H9 (cell line): ENCODE data around the gene NPAS3. TPM values are rescaled to one million over a fixed set of nuclear protein-coding genes. Genes with fewer than 3 reads are reported as not detected.

Experiments
- DNase-seq: peaks from one replicate; pipeline ENCODE4 v3.0.0-alpha.2; 2017
- H2AFZ ChIP-seq: one replicate; pipeline ENCODE4 v1.6.1; 2013; ENCODE audit warnings: mild to moderate bottlenecking, low read length, control low read depth, moderate library complexity
- H2AK5ac ChIP-seq: 2 replicates; pipeline ENCODE4 v1.6.1; 2013; ENCODE audit warnings: low read length, control low read depth, mixed read lengths; ENCODE audit not compliant: insufficient read length
- H2BK120ac ChIP-seq: one replicate; pipeline ENCODE4 v1.6.1; 2013; ENCODE audit warnings: low read depth, mild to moderate bottlenecking, low read length, control low read depth, inconsistent platforms; ENCODE audit not compliant: poor library complexity, severe bottlenecking
- H2BK12ac ChIP-seq: 2 replicates; pipeline ENCODE4 v1.6.1; 2013; ENCODE audit warnings: low read length, control low read depth, mixed read lengths, low read depth; ENCODE audit not compliant: insufficient read length
- H2BK15ac ChIP-seq: 2 replicates; pipeline ENCODE4 v1.6.1; 2013; ENCODE audit warnings: low read depth, low read length, control low read depth
- H2BK20ac ChIP-seq: one replicate; pipeline ENCODE4 v1.6.1; 2013; ENCODE audit warnings: low read depth, mild to moderate bottlenecking, low read length, control low read depth, inconsistent platforms; ENCODE audit not compliant: poor library complexity, severe bottlenecking
- H2BK5ac ChIP-seq: 2 replicates; pipeline ENCODE4 v1.6.1; 2013; ENCODE audit warnings: low read length, control low read depth, mixed read lengths; ENCODE audit not compliant: insufficient read length
- H3K14ac ChIP-seq: 2 replicates; pipeline ENCODE4 v1.6.1; 2013; ENCODE audit warnings: low read length, control low read depth; ENCODE audit not compliant: insufficient read depth
- H3K18ac ChIP-seq: 2 replicates; pipeline ENCODE4 v1.6.1; 2013; ENCODE audit warnings: low read depth, mild to moderate bottlenecking, mixed read lengths, low read length, control low read depth; ENCODE audit not compliant: insufficient read length
- H3K23ac ChIP-seq: 2 replicates; pipeline ENCODE4 v1.6.1; 2013; ENCODE audit warnings: low read length, control low read depth, mixed read lengths, low read depth; ENCODE audit not compliant: insufficient read length
- H3K23me2 ChIP-seq: 2 replicates; pipeline ENCODE4 v1.6.1; 2013; ENCODE audit warnings: low read depth, mild to moderate bottlenecking, mixed read lengths, low read length, control low read depth; ENCODE audit not compliant: insufficient read length, poor library complexity, severe bottlenecking
- H3K27ac ChIP-seq: 2 replicates; pipeline ENCODE4 v1.5.1; 2013; ENCODE audit warnings: low read length, control low read depth, mixed read lengths, low read depth; ENCODE audit not compliant: insufficient read length
- H3K27me3 ChIP-seq: 2 replicates; pipeline ENCODE4 v1.6.1; 2013; ENCODE audit warnings: low read length, control low read depth, inconsistent platforms; ENCODE audit not compliant: insufficient read depth
- H3K4ac ChIP-seq: 2 replicates; pipeline ENCODE4 v1.6.1; 2013; ENCODE audit warnings: low read depth, mild to moderate bottlenecking, control low read depth, inconsistent platforms, low read length, moderate library complexity
- H3K4me1 ChIP-seq: 2 replicates; pipeline ENCODE4 v1.6.1; 2013; ENCODE audit warnings: low read length, control low read depth, inconsistent platforms; ENCODE audit not compliant: insufficient read depth
- H3K4me2 ChIP-seq: 2 replicates; pipeline ENCODE4 v1.6.1; 2013; ENCODE audit warnings: low read length, control low read depth, mixed read lengths; ENCODE audit not compliant: insufficient read length, insufficient read depth
- H3K56ac ChIP-seq: 2 replicates; pipeline ENCODE4 v1.6.1; 2013; ENCODE audit warnings: low read depth, mild to moderate bottlenecking, mixed read lengths, low read length, control low read depth; ENCODE audit not compliant: insufficient read length
- H3K79me1 ChIP-seq: 2 replicates; pipeline ENCODE4 v1.6.1; 2013; ENCODE audit warnings: low read depth, mild to moderate bottlenecking, moderate library complexity, low read length, control low read depth, inconsistent platforms; ENCODE audit not compliant: insufficient read depth, poor library complexity, severe bottlenecking
- H3K79me2 ChIP-seq: 2 replicates; pipeline ENCODE4 v1.6.1; 2013; ENCODE audit warnings: low read length, control low read depth, inconsistent platforms; ENCODE audit not compliant: insufficient read depth
- H3K9ac ChIP-seq: 2 replicates; pipeline ENCODE4 v1.6.1; 2013; ENCODE audit warnings: low read length, control low read depth, mixed read lengths; ENCODE audit not compliant: insufficient read length; ENCODE audit errors: extremely low read depth
- H3K9me3 ChIP-seq: one replicate; pipeline ENCODE4 v1.6.1; 2013; ENCODE audit warnings: low read depth, low read length, inconsistent platforms; ENCODE audit not compliant: control insufficient read depth
- H3T11ph ChIP-seq: one replicate; pipeline ENCODE4 v1.6.1; 2013; ENCODE audit warnings: mild to moderate bottlenecking, low read length, control low read depth, inconsistent platforms
- H4K20me1 ChIP-seq: one replicate; pipeline ENCODE4 v1.6.1; 2013; ENCODE audit not compliant: control insufficient read depth, insufficient read length, insufficient read depth
- H4K5ac ChIP-seq: 2 replicates; pipeline ENCODE4 v1.6.1; 2013; ENCODE audit warnings: low read depth, mild to moderate bottlenecking, mixed read lengths, low read length, control low read depth; ENCODE audit not compliant: insufficient read length
- H4K8ac ChIP-seq: replicated peaks from 2 replicates; pipeline ENCODE4 v1.6.1; 2013; ENCODE audit warnings: low read length, control low read depth, mixed read lengths, low read depth; ENCODE audit not compliant: insufficient read length
- H4K91ac ChIP-seq: 2 replicates; pipeline ENCODE4 v1.6.1; 2013; ENCODE audit warnings: low read depth, mild to moderate bottlenecking, moderate library complexity, mixed read lengths, low read length, control low read depth; ENCODE audit not compliant: insufficient read length
- H3K27ac Mint-ChIP-seq, 3 experiments: 2 replicates in 2 of 3; 3 replicates in 1 of 3; pipeline ENCODE4 v1.8.0; 2020 to 2021; ENCODE audit warnings: mixed read lengths in 3 of 3, mild to moderate bottlenecking in 1 of 3, moderate library complexity in 1 of 3
- H3K27me3 Mint-ChIP-seq: 2 replicates; pipeline ENCODE4 v1.8.0; 2021; ENCODE audit warnings: low read depth, mild to moderate bottlenecking, moderate library complexity, mixed read lengths
- H3K36me3 Mint-ChIP-seq, 3 experiments: 2 replicates in 2 of 3; 3 replicates in 1 of 3; pipeline ENCODE4 v1.8.0; 2020 to 2021; ENCODE audit warnings: low read depth in 3 of 3, mixed read lengths in 3 of 3; ENCODE audit not compliant: insufficient read depth in 1 of 3
- H3K4me1 Mint-ChIP-seq, 2 experiments: 2 replicates each; pipeline ENCODE4 v1.8.0; 2020; ENCODE audit warnings: mixed read lengths in 2 of 2
- H3K4me3 Mint-ChIP-seq, 2 experiments: 2 replicates in 1 of 2; 3 replicates in 1 of 2; pipeline ENCODE4 v1.8.0; 2020 to 2021; ENCODE audit warnings: mild to moderate bottlenecking in 2 of 2, mixed read lengths in 2 of 2, moderate library complexity in 1 of 2
- H3K9me3 Mint-ChIP-seq, 2 experiments: 2 replicates in 1 of 2; 3 replicates in 1 of 2; pipeline ENCODE4 v1.8.0; 2020; ENCODE audit warnings: mild to moderate bottlenecking in 2 of 2, mixed read lengths in 2 of 2, moderate library complexity in 1 of 2
- CTCF ChIP-seq: fragments of 200-600 bp; sonication (generic); conservative IDR thresholded peaks from 3 replicates; pipeline ENCODE4 v1.8.0; 2021; ENCODE audit warnings: antibody characterized with exemption, mild to moderate bottlenecking
- WGBS: extraction: QIAGEN DNeasy Blood & Tissue Kit; methylation state at CpG from one replicate; pipeline ENCODE4 v1.1.7; 2013; ENCODE audit warnings: missing lambda C conversion rate, low lambda C conversion rate, mixed read lengths; ENCODE audit not compliant: insufficient read length; ENCODE audit errors: extremely low coverage; 5-methylcytosine and 5-hydroxymethylcytosine counted together
- long read RNA-seq: library from polyadenylated mRNA; unstranded; transcript quantifications from one replicate; pipeline ENCODE4 v2.0.0, GENCODE V29; 2020
- total RNA-seq: library from RNA; stranded (reverse); gene quantifications from 2 replicates; pipeline ENCODE4 v1.2.1, GENCODE V29; 2021

NPAS3 gene
- 0.17 and 0.22 TPM in 2 replicates for total RNA-seq
- long read RNA-seq = 0 reads

- H3K4ac ChIP-seq = no peak within 1 kb of the TSS
- no peak within 1 kb of the TSS for H2BK5ac ChIP-seq
- H3K27ac ChIP-seq = no peak within 1 kb of the TSS
- H3K79me1 ChIP-seq = no peaks in the 10 kb centered on the region
- no peak for DNase-seq
- H3K4me2 ChIP-seq = peak within 1 kb of the TSS; percentile 90
- H3K79me2 ChIP-seq = no peaks in the 10 kb centered on the region
- Mint-ChIP-seq H3K9me3 (no peaks in the 10 kb centered on the region; a peak in 1 of 5 replicates), H3K4me3 (peak within 1 kb of the TSS; percentile 83 to 92), H3K4me1 (peaks cover 32 to 38% of the 10 kb centered on the region in 2 experiments), H3K27me3 (peaks cover 66% of the 10 kb centered on the region), H3K36me3 (no peaks in the 10 kb centered on the region; a peak in 2 of 7 replicates), H3K27ac (peak within 1 kb of the TSS in 1 of 3 experiments; percentile 76; a peak in 2 of 7 replicates)
- H2BK20ac ChIP-seq = no peak within 1 kb of the TSS
- H3T11ph ChIP-seq = no peak within 1 kb of the TSS
- no peak within 1 kb of the TSS for H3K18ac ChIP-seq
- no peak within 1 kb of the TSS for H2BK120ac ChIP-seq
- peaks cover 20% of the 10 kb centered on the region for H3K27me3 ChIP-seq
- no peak within 1 kb of the TSS for H4K91ac ChIP-seq
- H4K20me1 ChIP-seq = no peaks in the 10 kb centered on the region
- H3K9ac ChIP-seq = no peak within 1 kb of the TSS
- H3K23me2 ChIP-seq = peaks cover 24% of the 10 kb centered on the region
- H3K56ac ChIP-seq = no peak within 1 kb of the TSS
- no peak within 1 kb of the TSS for H3K23ac ChIP-seq
- no peak within 1 kb of the TSS for H2BK12ac ChIP-seq
- no peak for TF ChIP-seq CTCF
- H4K5ac ChIP-seq = no peak within 1 kb of the TSS
- no peak within 1 kb of the TSS for H4K8ac ChIP-seq
- no peaks in the 10 kb centered on the region; the same call in 1 of the 2 replicates for H3K4me1 ChIP-seq
- no CpG with 5 or more reads among the region's 92 CpGs for WGBS
- H3K9me3 ChIP-seq = no peaks in the 10 kb centered on the region
- H2AFZ ChIP-seq = no peak within 1 kb of the TSS
- H2BK15ac ChIP-seq = no peak within 1 kb of the TSS
- no peak within 1 kb of the TSS for H3K14ac ChIP-seq
- no peak within 1 kb of the TSS for H2AK5ac ChIP-seq
These were observed at the start of gene NPAS3 for GRCh38 chr14:32938719-32939253. Gene NPAS3 (plus strand): TSS chr14:32938879.
